LNCaP clone FGC (cell line): ENCODE measurements around the gene DNAJB6.

ENCODE experiments used
- DNase-seq: peaks from one replicate; pipeline ENCODE4 v3.0.0-alpha.2; 2011; ENCODE audit warnings: low read depth
- H3K4me3 ChIP-seq: 2 replicates; pipeline ENCODE4 v1.5.1; 2011; ENCODE audit warnings: mild to moderate bottlenecking, low read depth, low read length, control low read depth
- CTCF ChIP-seq: IDR thresholded peaks from 2 replicates; pipeline ENCODE4 v1.5.1; 2012; ENCODE audit warnings: mild to moderate bottlenecking; ENCODE audit not compliant: control insufficient read depth, insufficient read depth; ENCODE audit errors: extremely low read depth

The DNAJB6 gene

GRCh38 chr7:157423886-157424565 lies 87.2 kb downstream of the DNAJB6 start:
- H3K4me3 ChIP-seq, result no peak overlapping the region
- TF ChIP-seq CTCF, result no peak
- no peak for DNase-seq

GRCh38 chr7:157425137-157425731 lies 88.4 kb downstream of the DNAJB6 start:
- no peak overlapping the region for H3K4me3 ChIP-seq
- DNase-seq, result no peak
- no peak for TF ChIP-seq CTCF

GRCh38 chr7:157425761-157426160 lies 89.0 kb downstream of the DNAJB6 start:
- no peak for DNase-seq
- H3K4me3 ChIP-seq, result no peak overlapping the region
- TF ChIP-seq CTCF, result no peak

GRCh38 chr7:157426463-157427301 lies 89.9 kb downstream of the DNAJB6 start:
- H3K4me3 ChIP-seq, result no peak overlapping the region
- no peak for DNase-seq
- TF ChIP-seq CTCF, result no peak

- no peak overlapping the region for H3K4me3 ChIP-seq
- no peak for TF ChIP-seq CTCF
- no peak for DNase-seq
Measured at GRCh38 chr7:157427811-157428553, 91.2 kb downstream of the DNAJB6 start.

- no peak for DNase-seq
- no peak overlapping the region for H3K4me3 ChIP-seq
- no peak for TF ChIP-seq CTCF
Measured at GRCh38 chr7:157428554-157428945, 91.7 kb downstream of the DNAJB6 start.
